IMR-90 (cell line): ENCODE data around the gene MRPS21. TPM values are rescaled to one million over a fixed set of nuclear protein-coding genes. Genes with fewer than 3 reads are reported as not detected.

Source experiments
- ATAC-seq: fragments of 200-7000 bp; cut with Tn5 transposase; 2 replicates; pipeline ENCODE4 v1.9.1; 2020; ENCODE audit warnings: low read depth, mild to moderate bottlenecking, moderate library complexity
- BruUV-seq: library from RNA; stranded (reverse); fragments of 400-500 nt; replicated peaks from 2 replicates; lab custom pipeline; 2021; lab: Mats Ljungman, UMichigan
- CTCF ChIA-PET: fragments of 300-600 bp; formaldehyde crosslinking; extraction: SDS; loops from one replicate; lab custom pipeline; 2021; ENCODE audit warnings: antibody characterized with exemption; lab: Yijun Ruan, JAX
- POLR2A ChIA-PET: fragments of 300-600 bp; sonication (Branson Sonifier 250); formaldehyde crosslinking; loops from one replicate; lab custom pipeline; 2022; ENCODE audit warnings: antibody characterized with exemption; ENCODE audit not compliant: unreplicated experiment; lab: Charles Lee
- DNase-seq: peaks from one replicate; pipeline ENCODE4 v3.0.0; 2013
- H2AFZ ChIP-seq: replicated peaks from 2 replicates; pipeline ENCODE3; 2013; ENCODE audit warnings: low read length, mild to moderate bottlenecking; ENCODE audit not compliant: poor library complexity
- H2AK5ac ChIP-seq: 2 replicates; pipeline ENCODE4 v1.6.1; 2013; ENCODE audit warnings: low read depth, low read length, inconsistent platforms
- H2AK9ac ChIP-seq: replicated peaks from 2 replicates; pipeline ENCODE3; 2013; ENCODE audit warnings: mild to moderate bottlenecking, low read depth, low read length, moderate library complexity; ENCODE audit not compliant: poor library complexity
- H2BK120ac ChIP-seq: 2 replicates; pipeline ENCODE4 v1.6.1; 2013; ENCODE audit warnings: low read depth, low read length, inconsistent platforms
- H2BK15ac ChIP-seq: 3 replicates; pipeline ENCODE4 v1.6.1; 2013; ENCODE audit warnings: low read depth, low read length, inconsistent platforms
- H2BK20ac ChIP-seq: 2 replicates; pipeline ENCODE4 v1.6.1; 2013; ENCODE audit warnings: low read depth, mild to moderate bottlenecking, inconsistent platforms, low read length, moderate library complexity
- H2BK5ac ChIP-seq: 2 replicates; pipeline ENCODE4 v1.6.1; 2013; ENCODE audit warnings: mild to moderate bottlenecking, low read depth, low read length, inconsistent platforms; ENCODE audit not compliant: poor library complexity, severe bottlenecking
- H3K14ac ChIP-seq: replicated peaks from 2 replicates; pipeline ENCODE4 v1.6.1; 2013; ENCODE audit warnings: low read depth, low read length, inconsistent platforms
- H3K18ac ChIP-seq: 2 replicates; pipeline ENCODE4 v1.6.1; 2013; ENCODE audit warnings: low read depth, low read length, control low read depth
- H3K23ac ChIP-seq: 2 replicates; pipeline ENCODE4 v1.6.1; 2013; ENCODE audit warnings: low read depth, low read length, inconsistent platforms
- H3K27ac ChIP-seq: 2 replicates; pipeline ENCODE4 v1.5.1; 2013; ENCODE audit warnings: mild to moderate bottlenecking, control low read depth, low read length; ENCODE audit not compliant: insufficient read depth
- H3K27me3 ChIP-seq: 2 replicates; pipeline ENCODE4 v1.6.1; 2013; ENCODE audit warnings: low read length; ENCODE audit not compliant: control insufficient read depth, insufficient read depth
- H3K36me3 ChIP-seq: 2 replicates; pipeline ENCODE4 v1.6.1; 2013; ENCODE audit warnings: low read length, mixed read lengths; ENCODE audit not compliant: control insufficient read depth, insufficient read depth
- H3K4ac ChIP-seq: 2 replicates; pipeline ENCODE4 v1.6.1; 2013; ENCODE audit warnings: low read depth, low read length, inconsistent platforms
- H3K4me1 ChIP-seq: 2 replicates; pipeline ENCODE4 v1.6.1; 2013; ENCODE audit warnings: low read length, mixed read lengths; ENCODE audit not compliant: control insufficient read depth, insufficient read depth
- H3K4me2 ChIP-seq: 2 replicates; pipeline ENCODE4 v1.6.1; 2013; ENCODE audit warnings: low read depth, mild to moderate bottlenecking, control low read depth, low read length, moderate library complexity
- H3K4me3 ChIP-seq: 2 replicates; pipeline ENCODE4 v1.5.1; 2013; ENCODE audit warnings: low read depth, mild to moderate bottlenecking, control low read depth, low read length, moderate library complexity; ENCODE audit not compliant: insufficient read depth
- H3K56ac ChIP-seq: 2 replicates; pipeline ENCODE4 v1.6.1; 2013; ENCODE audit warnings: low read length, inconsistent platforms; ENCODE audit not compliant: insufficient read depth; ENCODE audit errors: extremely low read depth
- H3K79me1 ChIP-seq, 2 experiments: 2 replicates each; pipeline ENCODE4 v1.6.1; 2013; ENCODE audit warnings: low read length in 2 of 2, inconsistent platforms in 1 of 2, low read depth in 1 of 2
- H3K9ac ChIP-seq: 2 replicates; pipeline ENCODE4 v1.6.1; 2013; ENCODE audit warnings: low read depth, low read length, control low read depth
- H3K9me1 ChIP-seq: 2 replicates; pipeline ENCODE4 v1.6.1; 2013; ENCODE audit warnings: low read length, inconsistent platforms; ENCODE audit not compliant: insufficient read depth
- H3K9me3 ChIP-seq: 2 replicates; pipeline ENCODE4 v1.6.1; 2013; ENCODE audit warnings: low read length; ENCODE audit not compliant: control insufficient read depth, insufficient read depth
- H4K20me1 ChIP-seq: 2 replicates; pipeline ENCODE4 v1.6.1; 2013; ENCODE audit warnings: low read length, inconsistent platforms; ENCODE audit not compliant: insufficient read depth
- H4K5ac ChIP-seq: 2 replicates; pipeline ENCODE4 v1.6.1; 2013; ENCODE audit warnings: mild to moderate bottlenecking, low read depth, low read length, control low read depth
- H4K8ac ChIP-seq, 2 experiments: 2 replicates each; pipeline ENCODE4 v1.6.1; 2013; ENCODE audit warnings: low read depth in 2 of 2, low read length in 2 of 2, control low read depth in 1 of 2, inconsistent platforms in 1 of 2
- H4K91ac ChIP-seq: 2 replicates; pipeline ENCODE4 v1.6.1; 2013; ENCODE audit warnings: low read depth, low read length, inconsistent platforms; ENCODE audit not compliant: insufficient read depth
- BHLHE40 ChIP-seq: fragments of 150-350 bp; IDR thresholded peaks from 2 replicates; pipeline ENCODE4 v1.6.1; 2016; ENCODE audit warnings: mild to moderate bottlenecking, low read depth, low read length
- CEBPB ChIP-seq: IDR thresholded peaks from 2 replicates; pipeline ENCODE4 v1.6.1; 2012; ENCODE audit warnings: low read depth, low read length, improper control_type of control experiment
- CHD1 ChIP-seq: IDR thresholded peaks from 2 replicates; pipeline ENCODE4 v1.6.1; 2012; ENCODE audit warnings: low read depth, low read length, improper control_type of control experiment
- CTCF ChIP-seq: conservative IDR thresholded peaks from 2 replicates; pipeline ENCODE4 v1.5.1; 2012; ENCODE audit warnings: mild to moderate bottlenecking, low read depth, low read length, improper control_type of control experiment
- ELK1 ChIP-seq: fragments of 150-350 bp; IDR thresholded peaks from 2 replicates; pipeline ENCODE4 v1.6.1; 2016; ENCODE audit warnings: low read depth, mild to moderate bottlenecking, low read length, moderate library complexity, borderline replicate concordance
- FOS ChIP-seq: fragments of 150-350 bp; IDR thresholded peaks from 2 replicates; pipeline ENCODE4 v1.6.1; 2016; ENCODE audit warnings: low read depth, low read length
- MAFK ChIP-seq: IDR thresholded peaks from 2 replicates; pipeline ENCODE4 v1.6.1; 2012; ENCODE audit warnings: low read depth, low read length, improper control_type of control experiment
- MAZ ChIP-seq: IDR thresholded peaks from 2 replicates; pipeline ENCODE4 v1.6.1; 2012; ENCODE audit warnings: low read depth, mild to moderate bottlenecking, low read length, improper control_type of control experiment, moderate library complexity, borderline replicate concordance
- MXI1 ChIP-seq: IDR thresholded peaks from 2 replicates; pipeline ENCODE4 v1.6.1; 2012; ENCODE audit warnings: low read depth, mild to moderate bottlenecking, low read length, moderate library complexity, borderline replicate concordance
- NFE2L2 ChIP-seq: fragments of 150-350 bp; IDR thresholded peaks from 2 replicates; pipeline ENCODE4 v1.6.1; 2016; ENCODE audit warnings: low read depth, mild to moderate bottlenecking, low read length
- POLR2A ChIP-seq: IDR thresholded peaks from 2 replicates; pipeline ENCODE4 v1.6.1; 2012; ENCODE audit warnings: mild to moderate bottlenecking, low read depth, low read length
- RAD21 ChIP-seq: IDR thresholded peaks from 2 replicates; pipeline ENCODE4 v1.6.1; 2012; ENCODE audit warnings: low read length, improper control_type of control experiment
- RCOR1 ChIP-seq: IDR thresholded peaks from 2 replicates; pipeline ENCODE4 v1.6.1; 2012; ENCODE audit warnings: mild to moderate bottlenecking, low read length, improper control_type of control experiment; ENCODE audit not compliant: insufficient replicate concordance
- RFX5 ChIP-seq: IDR thresholded peaks from 2 replicates; pipeline ENCODE4 v1.8.0; 2012; ENCODE audit warnings: low read depth, mild to moderate bottlenecking, low read length, moderate library complexity
- SMC3 ChIP-seq: fragments of 150-350 bp; IDR thresholded peaks from 2 replicates; pipeline ENCODE4 v1.6.1; 2016; ENCODE audit warnings: low read depth, mild to moderate bottlenecking, antibody characterized with exemption, low read length, moderate library complexity
- USF2 ChIP-seq: fragments of 150-350 bp; IDR thresholded peaks from 2 replicates; pipeline ENCODE4 v1.6.1; 2017; ENCODE audit warnings: mild to moderate bottlenecking, antibody characterized with exemption, low read length, low read depth
- WGBS, 2 experiments: methylation state at CpG; one replicate each; pipeline versions ENCODE4 v1.1.5 to v1.1.7; 2013; ENCODE audit warnings: missing lambda C conversion rate in 2 of 2; ENCODE audit not compliant: insufficient read length in 1 of 2; ENCODE audit errors: extremely low coverage in 2 of 2; 5-methylcytosine and 5-hydroxymethylcytosine counted together
- dilution Hi-C: fragments of 300-500 bp; cut with HindIII; formaldehyde crosslinking; loops from one replicate; pipeline ENCODE4 v1.14.3; 2018; ENCODE audit warnings: low sequenced_read_pairs; ENCODE audit not compliant: unreplicated experiment
- in situ Hi-C: fragments of 300-500 bp; cut with MboI; formaldehyde crosslinking; loops from 3 replicates; pipeline ENCODE4 v1.14.3; 2019; ENCODE audit warnings: low sequenced_read_pairs, inconsistent platforms, mixed read lengths
- intact Hi-C: fragments of 100-400 bp; cut with micrococcal nuclease; formaldehyde crosslinking; loops from 2 replicates; pipeline ENCODE4 v1.10.0; 2022
- polyA plus RNA-seq, 3 experiments: library from polyadenylated mRNA; depleted of rRNA; stranded (reverse); fragments of >200 nt; gene quantifications; 2 replicates each; pipeline ENCODE4 v1.2.3, GENCODE V29; 2012; ENCODE audit warnings: low replicate concordance in 1 of 3
- total RNA-seq: library from RNA; depleted of rRNA; stranded (reverse); fragments of >200 nt; gene quantifications from 2 replicates; pipeline ENCODE4 v1.2.3, GENCODE V29; 2012

The MRPS21 gene
- total and polyA plus RNA-seq, 2 of the 4 experiments (the other 2 are of a cell fraction) = 52.3 to 74.6 TPM

- TF ChIP-seq RCOR1 (no peak), SMC3 (no peak), RAD21 (no peak), BHLHE40 (no peak), NFE2L2 (no peak), FOS (no peak), CEBPB (no peak), ELK1 (no peak), CHD1 (no peak), MAZ (no peak), MXI1 (no peak), USF2 (no peak), MAFK (no peak), RFX5 (no peak), CTCF (no peak), POLR2A (no peak)
- no peak overlapping the region for H2AK9ac ChIP-seq
- H3K36me3 ChIP-seq = peaks cover 24% of the 10 kb centered on the region
- no peak overlapping the region for H2BK20ac ChIP-seq
- no peak overlapping the region for H3K56ac ChIP-seq
- ChIA-PET POLR2A (no interaction called here), CTCF (no interaction called here)
- intact Hi-C loops = no loop called here
- no peaks in the 10 kb centered on the region for H4K20me1 ChIP-seq
- H3K79me1 ChIP-seq = peaks cover 11 to 13% of the 10 kb centered on the region in 2 experiments; a peak in 2 of 4 replicates
- no peak overlapping the region for H2BK120ac ChIP-seq
- ATAC-seq = no peak
- H4K8ac ChIP-seq = no peak overlapping the region
- in situ Hi-C loops = no loop called here
- no peak overlapping the region for H3K14ac ChIP-seq
- no peak overlapping the region for H3K4me3 ChIP-seq
- no peaks in the 10 kb centered on the region; the same call in 1 of the 2 replicates for H3K4me1 ChIP-seq
- no peak overlapping the region for H3K4ac ChIP-seq
- H2BK15ac ChIP-seq = no peak overlapping the region
- dilution Hi-C loops = no loop called here
- no peak overlapping the region for H4K5ac ChIP-seq
- H3K18ac ChIP-seq = no peak overlapping the region
- H2AK5ac ChIP-seq = no peak overlapping the region
- no peak overlapping the region for H4K91ac ChIP-seq
- 100% methylated on average over 1 of the region's 6 CpGs; no CpG with 5 or more reads in 1 of the 2 experiments for WGBS, 2 experiments
- H3K4me2 ChIP-seq = no peak overlapping the region
- no peak overlapping the region for H2BK5ac ChIP-seq
- no peak overlapping the region for H3K9ac ChIP-seq
- no peak overlapping the region for H3K23ac ChIP-seq
- no peak for DNase-seq
- no peaks in the 10 kb centered on the region for H3K9me3 ChIP-seq
- H3K9me1 ChIP-seq = no peaks in the 10 kb centered on the region; the same call in 1 of the 2 replicates
- no peak overlapping the region for H2AFZ ChIP-seq
- H3K27ac ChIP-seq = no peak overlapping the region
- no peaks in the 10 kb centered on the region for H3K27me3 ChIP-seq
- BruUV-seq = no TSS peak
Observed at GRCh38 chr1:150302338-150302737, 8.7 kb downstream of the MRPS21 start.
